Neural progenitor cell (in vitro differentiated cells): ENCODE data around the gene CGB1. TPM values are rescaled to one million over a fixed set of nuclear protein-coding genes. Genes with fewer than 3 reads are reported as not detected.
A peak's percentile ranks its signal among the peaks of the same experiment; 100 is the strongest.

Experiments used
- DNase-seq: peaks from one replicate; pipeline ENCODE4 v3.0.0-alpha.2; 2016; ENCODE audit warnings: low spot score
- H2AFZ ChIP-seq: fragments of 200-600 bp; sonication (generic); replicated peaks from 2 replicates; pipeline ENCODE4 v1.6.1; 2016; ENCODE audit warnings: antibody characterized with exemption
- H3F3A ChIP-seq: fragments of 200-600 bp; sonication (generic); 2 replicates; pipeline ENCODE4 v1.6.1; 2016; ENCODE audit warnings: antibody characterized with exemption, low read depth
- H3K27ac ChIP-seq: fragments of 200-600 bp; sonication (generic); 2 replicates; pipeline ENCODE4 v1.5.1; 2016; ENCODE audit warnings: mild to moderate bottlenecking
- H3K27me3 ChIP-seq: fragments of 200-600 bp; sonication (generic); 2 replicates; pipeline ENCODE4 v1.6.1; 2016; ENCODE audit warnings: mild to moderate bottlenecking, moderate library complexity
- H3K36me3 ChIP-seq: fragments of 200-600 bp; sonication (generic); 2 replicates; pipeline ENCODE4 v1.5.1; 2016
- H3K4me1 ChIP-seq: fragments of 200-600 bp; sonication (generic); 2 replicates; pipeline ENCODE4 v1.6.1; 2016; ENCODE audit warnings: mixed run types
- H3K4me2 ChIP-seq: fragments of 200-600 bp; sonication (generic); 2 replicates; pipeline ENCODE4 v1.6.1; 2016
- H3K4me3 ChIP-seq: fragments of 200-600 bp; sonication (generic); 2 replicates; pipeline ENCODE4 v1.5.1; 2016
- H3K79me2 ChIP-seq: fragments of 200-600 bp; sonication (generic); 2 replicates; pipeline ENCODE4 v1.6.1; 2016; ENCODE audit warnings: low read depth
- H3K9ac ChIP-seq: fragments of 200-600 bp; sonication (generic); 2 replicates; pipeline ENCODE4 v1.6.1; 2016
- H3K9me3 ChIP-seq: fragments of 200-600 bp; sonication (generic); 2 replicates; pipeline ENCODE4 v1.5.1; 2016; ENCODE audit warnings: low read depth
- H4K20me1 ChIP-seq: fragments of 200-600 bp; sonication (generic); 2 replicates; pipeline ENCODE4 v1.6.1; 2016; ENCODE audit warnings: low read depth
- H3K27ac Mint-ChIP-seq: 3 replicates; pipeline ENCODE4 v1.8.0; 2021; ENCODE audit warnings: mixed read lengths
- H3K27me3 Mint-ChIP-seq: 2 replicates; pipeline ENCODE4 v1.8.0; 2022; ENCODE audit warnings: low read depth, mild to moderate bottlenecking, inconsistent platforms, moderate library complexity, mixed read lengths; ENCODE audit not compliant: insufficient read depth
- H3K36me3 Mint-ChIP-seq: 3 replicates; pipeline ENCODE4 v1.8.0; 2021; ENCODE audit warnings: mixed read lengths
- H3K4me1 Mint-ChIP-seq: 3 replicates; pipeline ENCODE4 v1.8.0; 2021; ENCODE audit warnings: mixed read lengths
- H3K4me3 Mint-ChIP-seq: 3 replicates; pipeline ENCODE4 v1.8.0; 2021; ENCODE audit warnings: mild to moderate bottlenecking, moderate library complexity, mixed read lengths
- H3K9me3 Mint-ChIP-seq: 3 replicates; pipeline ENCODE4 v1.8.0; 2020; ENCODE audit warnings: mixed read lengths
- CTCF ChIP-seq: fragments of 200-600 bp; sonication (generic); IDR thresholded peaks from 2 replicates; pipeline ENCODE4 v1.5.1; 2017; ENCODE audit warnings: antibody characterized with exemption, mild to moderate bottlenecking
- EZH2 ChIP-seq: fragments of 200-600 bp; sonication (generic); IDR thresholded peaks from 2 replicates; pipeline ENCODE4 v1.6.1; 2017; ENCODE audit warnings: antibody characterized with exemption, mild to moderate bottlenecking, moderate library complexity
- EZH2phosphoT487 ChIP-seq: fragments of 200-600 bp; sonication (generic); IDR thresholded peaks from 2 replicates; pipeline ENCODE4 v1.6.1; 2017; ENCODE audit warnings: antibody characterized with exemption
- total RNA-seq: library from RNA; depleted of rRNA; stranded (reverse); fragments of >200 nt; gene quantifications from 2 replicates; pipeline ENCODE4 v1.2.3, GENCODE V29; 2015; ENCODE audit warnings: low replicate concordance

CGB1 gene
- total RNA-seq, 1 donor from 2014 or later, result not detected

- no peaks in the 10 kb centered on the region for H3K36me3 ChIP-seq
- no peak overlapping the region for H2AFZ ChIP-seq
- H3K9ac ChIP-seq, result no peak overlapping the region
- no peak overlapping the region for H3K4me3 ChIP-seq
- H3K9me3 Mint-ChIP-seq, result peaks cover 2% of the 10 kb centered on the region
- no peak overlapping the region for H3K4me3 Mint-ChIP-seq
- H4K20me1 ChIP-seq, result peaks cover 8% of the 10 kb centered on the region
- peaks cover 26% of the 10 kb centered on the region for H3K27me3 Mint-ChIP-seq
- no peak overlapping the region for H3K27ac Mint-ChIP-seq
- H3K79me2 ChIP-seq, result no peaks in the 10 kb centered on the region
- peaks cover 20% of the 10 kb centered on the region for H3F3A ChIP-seq
- peaks cover 51% of the 10 kb centered on the region for H3K27me3 ChIP-seq
- H3K4me1 ChIP-seq, result peaks cover 12% of the 10 kb centered on the region
- H3K4me1 Mint-ChIP-seq, result peaks cover 19% of the 10 kb centered on the region
- H3K36me3 Mint-ChIP-seq, result no peaks in the 10 kb centered on the region
- no peak overlapping the region for H3K4me2 ChIP-seq
- no peak for DNase-seq
- no peaks in the 10 kb centered on the region for H3K9me3 ChIP-seq
- H3K27ac ChIP-seq, result no peak overlapping the region
- no peak for TF ChIP-seq CTCF
- no peak for TF ChIP-seq EZH2phosphoT487
- no peak for TF ChIP-seq EZH2
Measured at GRCh38 chr19:49022116-49022515, 14.6 kb downstream of the CGB1 start.

- Mint-ChIP-seq H3K9me3 (peaks cover 2% of the 10 kb centered on the region), H3K36me3 (no peaks in the 10 kb centered on the region), H3K4me3 (no peak overlapping the region), H3K27me3 (peaks cover 29% of the 10 kb centered on the region), H3K4me1 (peaks cover 19% of the 10 kb centered on the region), H3K27ac (no peak overlapping the region)
- Histone ChIP-seq H2AFZ (no peak overlapping the region), H3K36me3 (no peaks in the 10 kb centered on the region), H3K27me3 (peaks cover 52% of the 10 kb centered on the region), H3K4me1 (peaks cover 12% of the 10 kb centered on the region), H4K20me1 (peaks cover 8% of the 10 kb centered on the region), H3K27ac (no peak overlapping the region), H3K9ac (no peak overlapping the region), H3K9me3 (no peaks in the 10 kb centered on the region), H3K4me3 (no peak overlapping the region), H3F3A (peaks cover 21% of the 10 kb centered on the region), H3K4me2 (no peak overlapping the region), H3K79me2 (no peaks in the 10 kb centered on the region)
- TF ChIP-seq CTCF (no peak), EZH2phosphoT487 (no peak), EZH2 (no peak)
- no peak for DNase-seq
Measured at GRCh38 chr19:49020931-49021895, 15.5 kb downstream of the CGB1 start.

GRCh38 chr19:49020342-49020741 is 16.4 kb downstream of the CGB1 start:
- DNase-seq, result no peak
- Mint-ChIP-seq H3K36me3 (peaks cover 2% of the 10 kb centered on the region), H3K27ac (no peak overlapping the region), H3K9me3 (peaks cover 2% of the 10 kb centered on the region), H3K4me1 (peaks cover 19% of the 10 kb centered on the region), H3K27me3 (peaks cover 29% of the 10 kb centered on the region), H3K4me3 (peak overlapping the region; percentile 46)
- Histone ChIP-seq H3K27ac (no peak overlapping the region), H3K4me1 (peaks cover 12% of the 10 kb centered on the region), H3F3A (peaks cover 21% of the 10 kb centered on the region), H4K20me1 (peaks cover 8% of the 10 kb centered on the region), H3K4me3 (no peak overlapping the region), H3K79me2 (no peaks in the 10 kb centered on the region), H3K4me2 (no peak overlapping the region), H3K9me3 (no peaks in the 10 kb centered on the region), H3K9ac (no peak overlapping the region), H3K27me3 (peaks cover 52% of the 10 kb centered on the region), H2AFZ (no peak overlapping the region), H3K36me3 (no peaks in the 10 kb centered on the region)
- TF ChIP-seq CTCF (no peak), EZH2phosphoT487 (no peak), EZH2 (no peak)
